HG02571 (cell line): ENCODE results near the gene C22orf39.

Source experiments
- ATAC-seq: cut with Tn5 transposase; IDR thresholded peaks from one replicate; pipeline ENCODE4 v1.9.1; 2021; ENCODE audit warnings: mild to moderate bottlenecking, moderate library complexity; ENCODE audit not compliant: unreplicated experiment

Gene C22orf39

GRCh38 chr22:19477321-19478044 lies 30.0 kb upstream of the C22orf39 start:
- ATAC-seq = no peak

- ATAC-seq = no peak
Observed at GRCh38 chr22:19476023-19476422, 28.5 kb upstream of the C22orf39 start.

GRCh38 chr22:19473578-19473977 lies 26.1 kb upstream of the C22orf39 start:
- no peak for ATAC-seq

- ATAC-seq = no peak
Observed at GRCh38 chr22:19472233-19472632, 24.7 kb upstream of the C22orf39 start.

DNA sequence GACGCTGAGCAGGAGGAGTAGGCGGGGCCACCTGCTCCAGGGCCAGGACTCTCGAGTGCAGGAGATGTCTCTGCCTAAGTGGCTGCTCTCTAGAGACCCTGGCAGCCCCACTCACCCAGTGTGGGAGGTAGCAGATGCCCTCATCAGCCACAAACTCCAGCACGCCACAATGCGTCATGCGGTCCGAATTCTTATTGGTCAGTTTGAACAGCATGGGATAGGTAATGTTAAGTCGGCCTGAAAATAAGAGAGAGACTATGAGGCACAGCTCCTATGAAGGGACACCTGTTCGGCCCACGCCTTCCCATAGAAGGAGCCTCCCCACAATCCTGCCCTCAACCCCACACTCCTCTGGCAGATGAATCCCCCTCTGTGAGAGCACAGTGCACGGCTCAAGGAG lies 24.1 kb upstream of the C22orf39 start:
- no peak for ATAC-seq

DNA sequence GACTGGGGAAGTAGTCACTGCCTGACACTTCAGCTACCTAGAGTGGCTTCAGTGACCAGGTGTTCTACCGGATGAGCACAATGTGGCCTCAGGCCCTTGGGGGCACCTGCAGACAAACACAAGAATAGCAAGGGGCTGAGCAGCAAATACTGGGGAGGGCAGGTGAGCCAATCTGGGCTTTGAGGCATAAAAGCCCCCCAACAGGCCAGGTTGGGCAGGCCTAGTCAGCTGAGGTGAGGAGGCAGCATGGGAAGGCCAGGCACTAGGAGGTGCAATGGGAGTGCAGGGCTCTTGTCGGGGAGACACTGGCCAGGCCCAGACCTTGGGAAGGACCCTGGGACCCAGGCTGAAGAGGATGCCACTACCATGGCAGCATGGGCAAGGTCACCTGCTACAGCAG lies 22.5 kb upstream of the C22orf39 start:
- ATAC-seq = no peak

- no peak for ATAC-seq
Observed at GRCh38 chr22:19469421-19469820, 21.9 kb upstream of the C22orf39 start.

DNA sequence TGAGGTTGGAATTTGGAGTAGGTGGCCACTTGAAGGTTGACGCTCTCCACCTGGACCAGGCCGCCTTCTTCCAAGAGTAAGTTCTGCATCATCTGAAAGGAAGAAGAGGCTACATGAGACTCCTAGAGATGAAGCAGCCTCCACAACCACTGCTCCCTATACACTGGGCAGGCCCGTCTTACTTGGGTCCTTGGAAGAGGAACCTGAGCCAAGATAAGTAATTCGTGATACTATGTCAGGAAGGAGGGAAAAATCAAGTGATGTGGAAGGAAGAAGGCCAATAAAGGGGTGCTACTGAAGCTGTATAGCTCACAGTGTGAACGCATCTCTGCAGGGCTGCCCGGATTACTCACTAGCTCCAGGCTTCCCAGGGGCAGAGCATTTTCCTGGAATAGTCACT lies 20.4 kb upstream of the C22orf39 start:
- no peak for ATAC-seq

DNA sequence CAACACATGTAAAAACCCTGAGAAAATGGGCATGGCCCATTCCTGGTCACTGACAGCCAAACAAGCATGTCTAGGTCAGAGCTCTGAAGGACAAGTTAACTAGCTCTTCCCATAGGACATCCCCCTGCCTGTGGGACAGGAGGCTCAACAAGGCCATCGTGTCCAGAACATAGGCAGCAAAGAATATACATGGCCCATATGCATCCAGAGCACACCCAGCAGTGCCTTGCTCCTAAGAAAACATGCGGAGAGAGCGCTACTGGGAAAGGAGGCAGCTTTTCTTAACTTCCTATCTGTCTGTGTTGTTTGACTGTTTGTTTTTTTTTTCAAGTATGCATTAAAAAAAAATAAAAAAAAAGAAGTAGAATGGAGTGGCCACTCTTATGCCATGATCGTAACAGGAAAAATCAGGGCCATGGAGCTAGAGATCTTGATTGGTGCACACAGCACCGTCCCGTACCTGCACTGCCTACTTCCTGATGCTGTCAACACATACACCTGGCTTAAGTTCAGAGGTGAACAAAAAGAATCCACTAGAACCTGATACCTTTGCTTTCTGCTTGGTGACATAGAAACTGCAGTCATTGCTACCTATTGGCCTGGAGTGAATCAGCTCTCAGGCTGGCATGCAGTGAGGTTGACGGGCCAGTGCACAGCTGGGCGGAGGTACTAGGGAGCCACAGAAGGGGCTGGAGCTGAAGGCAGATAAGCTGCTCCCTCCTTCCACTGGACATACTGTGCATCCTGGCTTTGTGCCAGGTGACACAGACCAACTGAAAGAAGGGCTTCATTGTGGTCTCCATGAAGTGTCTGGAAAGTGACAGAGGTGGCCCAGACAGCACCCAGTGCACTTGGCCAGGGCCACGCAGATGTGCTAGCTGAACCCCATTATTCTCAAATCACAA lies 19.6 kb upstream of the C22orf39 start:
- no peak for ATAC-seq

GRCh38 chr22:19466126-19466716 lies 18.7 kb upstream of the C22orf39 start:
- no peak for ATAC-seq

GRCh38 chr22:19464975-19465374 lies 17.5 kb upstream of the C22orf39 start:
- no peak for ATAC-seq

DNA sequence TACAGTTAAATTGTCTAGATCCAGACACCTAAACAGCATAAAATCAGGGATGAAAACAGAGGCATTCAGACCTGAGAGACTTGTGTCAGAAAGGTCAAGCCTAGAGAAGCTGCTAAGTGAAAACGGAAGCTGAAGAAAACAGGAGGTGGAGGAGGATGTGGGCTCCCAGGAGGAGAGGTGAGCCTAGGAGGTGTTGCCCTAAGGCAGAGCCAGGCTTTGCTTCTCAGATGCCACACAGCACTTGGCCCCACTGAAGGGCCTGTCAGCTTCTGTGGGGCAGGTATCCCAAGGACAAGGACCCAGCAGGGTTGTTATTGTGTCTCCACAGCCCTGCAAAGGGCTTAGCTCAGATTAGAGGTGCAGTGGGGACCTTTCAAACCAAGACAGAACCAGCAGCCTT lies 17.0 kb upstream of the C22orf39 start:
- no peak for ATAC-seq

DNA sequence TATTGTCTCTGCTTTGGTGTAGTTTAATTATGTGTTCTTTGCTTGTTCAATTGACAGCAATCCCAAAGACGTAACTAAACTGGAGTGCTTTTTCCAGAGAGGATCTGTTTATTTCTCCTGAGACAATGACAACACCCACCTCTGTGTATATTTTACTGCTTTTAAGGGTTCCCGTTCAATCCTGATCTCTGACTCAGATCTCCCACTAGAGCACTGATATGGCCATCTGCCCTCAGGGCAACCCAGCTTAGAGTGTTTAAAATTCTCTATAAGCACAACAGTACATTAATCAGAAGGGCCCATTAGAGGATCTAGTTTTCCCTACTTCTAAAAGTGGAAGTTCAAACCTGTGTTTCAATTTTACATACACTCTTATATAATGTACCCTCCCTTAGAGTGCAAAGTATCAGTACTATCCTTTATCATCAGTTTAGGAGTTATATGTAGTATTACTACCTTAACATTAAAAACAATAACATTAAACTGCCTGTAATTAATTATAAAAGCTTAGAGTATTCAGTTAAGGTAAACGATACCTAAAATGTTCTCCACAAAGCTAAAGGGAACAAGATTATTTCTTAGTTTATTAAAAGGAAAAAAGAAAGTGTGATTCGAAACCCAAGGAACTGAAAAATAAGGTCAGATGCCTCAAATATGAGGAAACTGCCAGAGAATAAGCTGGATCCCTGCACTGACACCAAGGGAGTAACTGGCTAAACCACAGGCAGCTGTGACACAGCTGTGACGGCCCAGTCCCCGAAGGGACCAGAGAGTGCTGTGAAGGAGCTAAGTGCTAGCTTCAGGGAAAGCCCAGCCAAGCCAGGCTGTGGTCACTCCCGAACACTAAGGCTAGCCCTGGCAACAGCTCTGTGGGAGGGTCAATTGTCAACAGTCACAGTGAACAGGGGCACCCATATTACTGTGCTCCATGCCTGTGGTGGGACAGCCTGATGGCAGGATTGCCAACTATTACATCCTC lies 16.3 kb upstream of the C22orf39 start:
- ATAC-seq = no peak

- ATAC-seq = no peak
Observed at GRCh38 chr22:19463008-19463407, 15.5 kb upstream of the C22orf39 start.

GRCh38 chr22:19461506-19461905 lies 14.0 kb upstream of the C22orf39 start:
- ATAC-seq = no peak

DNA sequence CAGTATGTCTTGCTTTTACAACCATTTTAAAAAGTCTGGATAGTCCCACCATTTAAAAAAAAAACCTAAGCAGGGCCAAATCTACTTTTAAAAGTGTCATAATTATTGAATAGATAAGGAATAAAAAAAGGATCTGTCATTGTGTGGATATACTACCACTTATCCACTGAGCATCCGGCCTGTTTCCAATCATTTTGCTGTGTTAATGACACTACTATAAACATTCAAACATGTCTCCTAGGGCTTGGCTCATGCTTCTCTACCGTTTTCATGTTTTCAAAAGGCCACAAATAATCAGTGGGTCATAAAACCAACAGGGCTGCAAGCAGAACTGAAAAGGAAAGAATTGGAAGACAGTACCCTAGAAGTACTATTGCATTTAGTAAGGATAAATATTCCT lies 12.5 kb upstream of the C22orf39 start:
- no peak for ATAC-seq

- ATAC-seq = no peak
Observed at GRCh38 chr22:19457828-19458428, 10.4 kb upstream of the C22orf39 start.

- no peak for ATAC-seq
Observed at GRCh38 chr22:19456541-19456940, 9.0 kb upstream of the C22orf39 start.

DNA sequence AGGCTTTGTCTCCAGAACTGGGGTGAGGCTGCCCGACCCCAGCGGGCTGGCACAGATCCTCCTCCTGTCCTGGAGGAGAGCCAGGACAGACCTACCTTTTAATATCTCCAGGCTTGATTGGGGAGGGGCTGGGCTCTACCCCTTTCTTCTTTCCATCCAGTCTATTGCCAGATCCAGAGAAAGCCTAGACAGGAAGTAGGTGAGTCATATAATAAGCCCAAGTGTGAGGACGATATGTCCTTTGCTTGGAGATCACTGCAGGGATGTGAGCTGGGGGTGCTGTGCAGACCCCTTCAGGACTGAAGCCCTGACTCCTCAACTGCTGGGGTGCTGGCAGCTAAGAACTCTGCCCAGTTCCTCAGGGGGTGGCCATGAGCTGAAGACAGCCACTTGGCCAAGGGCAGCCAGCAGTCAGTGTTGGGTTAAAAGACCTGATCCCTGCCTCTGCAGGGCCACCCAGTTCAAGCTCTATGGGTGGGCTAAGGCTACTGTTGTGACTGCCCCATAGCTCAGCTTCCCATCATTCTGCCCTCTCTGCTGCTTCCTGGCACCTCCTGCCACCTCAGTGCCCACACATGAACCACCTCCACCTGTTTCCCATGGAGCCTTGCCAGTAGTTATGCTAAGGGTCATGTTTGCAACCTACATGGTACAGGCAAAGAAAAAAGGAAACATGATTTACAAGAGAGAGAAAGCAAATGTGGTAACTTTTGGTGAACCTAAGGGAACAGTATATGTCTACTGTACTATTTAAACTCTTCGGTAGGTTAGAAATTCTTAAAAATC lies 8.3 kb upstream of the C22orf39 start:
- ATAC-seq = no peak
